Peyer's patch (tissue), 4 donors: ENCODE results near the gene DPH7. TPM values are rescaled to one million over a fixed set of nuclear protein-coding genes. Genes with fewer than 3 reads are reported as not detected.

ENCODE experiments used
- DNase-seq, 3 donors: peaks; one replicate each; pipeline ENCODE4 v3.0.0-alpha.2; 2017 to 2019
- H3K27ac ChIP-seq, 4 donors: fragments of 200-600 bp; sonication (generic); one replicate each; pipeline ENCODE4 v1.5.1; 2016 to 2019
- H3K27me3 ChIP-seq, 2 donors: fragments of 200-600 bp; sonication (generic); one replicate each; pipeline ENCODE4 v1.5.1; 2019
- H3K36me3 ChIP-seq, 3 donors: fragments of 200-600 bp; sonication (generic); one replicate each; pipeline ENCODE4 v1.5.1; 2016 to 2019
- H3K4me1 ChIP-seq, 4 donors: fragments of 200-600 bp; sonication (generic); one replicate each; pipeline ENCODE4 v1.5.1; 2016 to 2019
- H3K4me3 ChIP-seq, 4 donors: fragments of 200-600 bp; sonication (generic); 1 replicate in 3 of 4; 2 replicates in 1 of 4; pipeline ENCODE4 v1.5.1; 2016 to 2019; ENCODE audit warnings: mild to moderate bottlenecking in 1 of 4
- H3K9me3 ChIP-seq, 4 donors: fragments of 200-600 bp; sonication (generic); one replicate each; pipeline ENCODE4 v1.5.1; 2016 to 2019; ENCODE audit warnings: mild to moderate bottlenecking in 1 of 4
- POLR2A ChIP-seq, 2 donors: fragments of 450-650 bp; IDR thresholded peaks; one replicate each; pipeline ENCODE4 v1.5.1; 2017; ENCODE audit warnings: antibody characterized with exemption in 2 of 2, mild to moderate bottlenecking in 2 of 2, moderate library complexity in 2 of 2
- total RNA-seq, 4 donors: library from RNA; depleted of rRNA; stranded (reverse); fragments of >200 nt; gene quantifications; one replicate each; pipeline ENCODE4 v1.1.0, GENCODE V29; 2016
- TF ChIP-seq, protein P1 (sequence below), 6 experiments: fragments of 450-650 bp in 4 of 6; fragments of 200-600 bp in 2 of 6; sonication (generic) in 1 of 6; IDR thresholded peaks; one replicate each; pipeline ENCODE4 v1.5.1; 2017 to 2019; ENCODE audit warnings: antibody characterized with exemption in 6 of 6, mild to moderate bottlenecking in 3 of 6, moderate library complexity in 1 of 6

DPH7 gene
- total RNA-seq, 4 donors from 2014 or later = 21.9 to 52.5 (median 44.5) TPM

DNA sequence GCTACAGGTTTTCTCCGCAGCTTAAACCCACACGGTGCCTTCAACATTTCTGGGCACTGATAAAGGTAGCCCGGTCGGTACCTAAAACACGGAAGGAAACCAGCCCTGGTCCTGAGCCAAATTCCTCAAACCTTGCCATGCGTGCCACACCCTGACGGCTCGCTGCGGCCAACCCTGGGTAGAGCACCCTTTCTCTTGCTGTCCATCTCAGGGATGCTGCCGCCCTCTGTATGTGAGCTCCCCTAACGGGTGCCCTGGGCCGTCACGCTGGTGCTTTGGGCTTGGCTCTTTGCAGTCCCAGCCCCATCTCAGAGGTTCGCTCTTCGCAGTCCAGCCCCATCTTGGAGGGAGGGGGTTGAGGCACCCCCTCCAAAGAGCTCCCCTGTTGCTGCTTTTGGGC is 72.5 kb downstream of the DPH7 start:
- Histone ChIP-seq H3K4me3 (no peak overlapping the region), H3K27ac (no peak overlapping the region), H3K36me3 (peaks cover 0 to 4% (median 0%) of the 10 kb centered on the region in 3 donors), H3K4me1 (no peaks in the 10 kb centered on the region), H3K27me3 (no peaks in the 10 kb centered on the region), H3K9me3 (no peaks in the 10 kb centered on the region)
- no peak for DNase-seq
- TF ChIP-seq, protein P1, sequence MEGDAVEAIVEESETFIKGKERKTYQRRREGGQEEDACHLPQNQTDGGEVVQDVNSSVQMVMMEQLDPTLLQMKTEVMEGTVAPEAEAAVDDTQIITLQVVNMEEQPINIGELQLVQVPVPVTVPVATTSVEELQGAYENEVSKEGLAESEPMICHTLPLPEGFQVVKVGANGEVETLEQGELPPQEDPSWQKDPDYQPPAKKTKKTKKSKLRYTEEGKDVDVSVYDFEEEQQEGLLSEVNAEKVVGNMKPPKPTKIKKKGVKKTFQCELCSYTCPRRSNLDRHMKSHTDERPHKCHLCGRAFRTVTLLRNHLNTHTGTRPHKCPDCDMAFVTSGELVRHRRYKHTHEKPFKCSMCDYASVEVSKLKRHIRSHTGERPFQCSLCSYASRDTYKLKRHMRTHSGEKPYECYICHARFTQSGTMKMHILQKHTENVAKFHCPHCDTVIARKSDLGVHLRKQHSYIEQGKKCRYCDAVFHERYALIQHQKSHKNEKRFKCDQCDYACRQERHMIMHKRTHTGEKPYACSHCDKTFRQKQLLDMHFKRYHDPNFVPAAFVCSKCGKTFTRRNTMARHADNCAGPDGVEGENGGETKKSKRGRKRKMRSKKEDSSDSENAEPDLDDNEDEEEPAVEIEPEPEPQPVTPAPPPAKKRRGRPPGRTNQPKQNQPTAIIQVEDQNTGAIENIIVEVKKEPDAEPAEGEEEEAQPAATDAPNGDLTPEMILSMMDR (IDR thresholded peaks at IDR 0.05) = no peak
- TF ChIP-seq POLR2A (IDR thresholded peaks at IDR 0.05) = no peak

GRCh38 chr9:137505421-137506140 is 73.1 kb downstream of the DPH7 start:
- H3K27me3 ChIP-seq = no peaks in the 10 kb centered on the region
- DNase-seq = no peak

More at GRCh38 chr9:137505421-137506140, 73.1 kb downstream of the DPH7 start:
- no peak for TF ChIP-seq POLR2A (IDR thresholded peaks at IDR 0.05)
- TF ChIP-seq, protein P1 (IDR thresholded peaks at IDR 0.05) = no peak
- Histone ChIP-seq H3K9me3 (no peaks in the 10 kb centered on the region), H3K4me3 (no peak overlapping the region), H3K4me1 (no peaks in the 10 kb centered on the region), H3K27ac (no peak overlapping the region), H3K36me3 (peaks cover 0 to 4% (median 0%) of the 10 kb centered on the region in 3 donors)

Other genes with a start within 250 kb of the DPH7 start
- 10 to 100 TPM; 38.7 to 82.4 (median 61.6) TPM for gene EXD3, start 155.8 kb downstream of the DPH7 start, total RNA-seq
- gene NOXA1, start 155.5 kb downstream of the DPH7 start, total RNA-seq = 10 to 100 TPM; 28.2 to 37.3 (median 33.2) TPM
- gene ENTPD8, start 137.6 kb downstream of the DPH7 start, total RNA-seq = 100 to 1,000 TPM in 2 of 4 donors, 10 to 100 TPM in 2; 26.4 to 143 (median 104) TPM
- 100 to 1,000 TPM in 3 of 4 donors, 10 to 100 TPM in 1; 47.0 to 135 (median 117) TPM for gene NSMF, start 119.6 kb downstream of the DPH7 start, total RNA-seq
- 10 to 100 TPM; 11.4 to 48.6 (median 27.2) TPM for gene PNPLA7, start 28.5 kb downstream of the DPH7 start, total RNA-seq
- gene MRPL41, start 27.0 kb downstream of the DPH7 start, total RNA-seq = 10 to 100 TPM; 55.3 to 89.5 (median 84.8) TPM
- 10 to 100 TPM in 2 of 4 donors, 1 to 10 TPM in 2; 8.8 to 16.8 (median 12.9) TPM for gene ZMYND19, start 11.6 kb upstream of the DPH7 start, total RNA-seq
- gene ARRDC1, start 26.8 kb upstream of the DPH7 start, total RNA-seq = 100 to 1,000 TPM; 102 to 341 (median 175) TPM
- gene EHMT1, start 40.1 kb upstream of the DPH7 start, total RNA-seq = 100 to 1,000 TPM in 3 of 4 donors, 10 to 100 TPM in 1; 77.2 to 300 (median 161) TPM